OCI-LY1 (cell line): Measurements from ENCODE around the gene GNAS.

ENCODE experiments used
- H2AFZ ChIP-seq: fragments of 200-600 bp; sonication (generic), shearing (Covaris generic); 2 replicates; pipeline ENCODE4 v1.6.0; 2014; ENCODE audit warnings: antibody characterized with exemption, mild to moderate bottlenecking, low read length
- H3F3A ChIP-seq: fragments of 200-600 bp; sonication (generic), shearing (Covaris generic); 2 replicates; pipeline ENCODE4 v1.6.0; 2014; ENCODE audit warnings: mild to moderate bottlenecking, antibody characterized with exemption, low read length, moderate library complexity; ENCODE audit not compliant: insufficient read depth
- H3K27ac ChIP-seq: fragments of 200-600 bp; sonication (generic); 2 replicates; pipeline ENCODE4 v1.5.1; 2014; ENCODE audit warnings: low read length, mixed run types, mild to moderate bottlenecking, low read depth; ENCODE audit not compliant: poor library complexity, severe bottlenecking
- H3K27me3 ChIP-seq: fragments of 200-600 bp; sonication (generic); 2 replicates; pipeline ENCODE4 v1.6.0; 2014; ENCODE audit warnings: antibody characterized with exemption, mild to moderate bottlenecking, low read length, moderate library complexity; ENCODE audit not compliant: insufficient read depth
- H3K36me3 ChIP-seq: fragments of 200-600 bp; sonication (generic); 2 replicates; pipeline ENCODE4 v1.6.1; 2014; ENCODE audit warnings: mild to moderate bottlenecking, antibody characterized with exemption, low read length, moderate library complexity, mixed read lengths; ENCODE audit not compliant: insufficient read depth
- H3K4me1 ChIP-seq: fragments of 200-600 bp; sonication (generic); 2 replicates; pipeline ENCODE4 v1.5.1; 2014; ENCODE audit warnings: mild to moderate bottlenecking, low read length, moderate library complexity; ENCODE audit not compliant: insufficient read depth, severe bottlenecking
- H3K4me2 ChIP-seq: fragments of 200-600 bp; sonication (generic), shearing (Covaris generic); 2 replicates; pipeline ENCODE4 v1.6.1; 2014; ENCODE audit warnings: low read length
- H3K4me3 ChIP-seq: fragments of 200-600 bp; sonication (generic); 2 replicates; pipeline ENCODE4 v1.5.1; 2014; ENCODE audit warnings: low read length, low read depth, mild to moderate bottlenecking, mixed read lengths; ENCODE audit not compliant: poor library complexity, severe bottlenecking
- H3K79me2 ChIP-seq: fragments of 200-600 bp; shearing (Covaris generic); 2 replicates; pipeline ENCODE4 v1.6.1; 2016; ENCODE audit warnings: mixed run types, low read length, mixed read lengths; ENCODE audit not compliant: insufficient read depth
- H3K9ac ChIP-seq: fragments of 200-600 bp; sonication (generic), shearing (Covaris generic); 2 replicates; pipeline ENCODE4 v1.6.1; 2014; ENCODE audit warnings: mild to moderate bottlenecking, low read length, mixed read lengths
- H3K9me2 ChIP-seq: fragments of 200-600 bp; sonication (generic), shearing (Covaris generic); 2 replicates; pipeline ENCODE4 v1.6.1; 2014; ENCODE audit warnings: low read depth, mild to moderate bottlenecking, low read length, mixed read lengths
- H3K9me3 ChIP-seq: fragments of 200-600 bp; shearing (Covaris generic); 2 replicates; pipeline ENCODE4 v1.6.1; 2014; ENCODE audit warnings: low read length, mixed read lengths
- H4K20me1 ChIP-seq: fragments of 200-600 bp; sonication (generic), shearing (Covaris generic); 2 replicates; pipeline ENCODE4 v1.6.0; 2016; ENCODE audit warnings: mild to moderate bottlenecking, low read length; ENCODE audit not compliant: insufficient read depth
- CTCF ChIP-seq: fragments of 200-600 bp; sonication (generic), shearing (Covaris generic); IDR thresholded peaks from 2 replicates; pipeline ENCODE4 v1.5.1; 2017; ENCODE audit warnings: mild to moderate bottlenecking, antibody characterized with exemption, low read length, moderate library complexity, mixed read lengths
- EZH2 ChIP-seq: fragments of 200-600 bp; sonication (generic), shearing (Covaris generic); IDR thresholded peaks from 2 replicates; pipeline ENCODE4 v1.8.0; 2017; ENCODE audit warnings: borderline replicate concordance, mixed run types, mild to moderate bottlenecking, antibody characterized with exemption, low read length, moderate library complexity, mixed read lengths

Gene GNAS

DNA sequence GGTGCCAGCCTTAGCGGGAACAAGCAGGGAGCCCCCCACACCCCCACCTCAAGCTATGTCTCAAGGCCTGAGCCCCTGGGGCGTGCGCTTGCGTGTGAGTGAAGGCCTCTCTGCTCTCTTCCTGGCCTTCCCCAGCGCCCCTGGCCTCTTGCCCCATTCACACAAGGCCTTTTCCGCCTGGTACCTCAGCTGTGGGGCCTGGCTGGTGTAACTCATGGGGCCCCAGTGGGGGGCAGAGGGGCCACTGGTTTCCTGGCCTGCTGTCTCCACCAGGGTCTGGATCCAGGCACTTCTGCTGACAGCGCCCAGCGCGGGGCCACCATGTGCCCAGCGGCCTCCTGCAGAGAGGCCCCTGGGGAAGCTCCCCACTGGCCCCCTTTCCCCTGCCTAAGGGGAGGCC, 36.5 kb upstream of the GNAS start:
- Histone ChIP-seq H3K36me3 (peaks cover 4% of the 10 kb centered on the region; the same call in 1 of the 2 replicates), H3K27me3 (no peaks in the 10 kb centered on the region), H3K79me2 (no peaks in the 10 kb centered on the region), H3K9me3 (no peaks in the 10 kb centered on the region), H3F3A (no peaks in the 10 kb centered on the region), H2AFZ (no peak overlapping the region), H4K20me1 (no peaks in the 10 kb centered on the region), H3K9me2 (no peaks in the 10 kb centered on the region), H3K4me3 (no peak overlapping the region), H3K4me1 (no peaks in the 10 kb centered on the region), H3K27ac (no peak overlapping the region), H3K4me2 (no peak overlapping the region), H3K9ac (no peak overlapping the region)
- TF ChIP-seq EZH2 (no peak), CTCF (no peak)

GRCh38 chr20:58816957-58817651, 35.4 kb upstream of the GNAS start:
- Histone ChIP-seq H3K27me3 (no peaks in the 10 kb centered on the region), H4K20me1 (no peaks in the 10 kb centered on the region), H3K27ac (no peak overlapping the region), H3K9me2 (no peaks in the 10 kb centered on the region), H3K79me2 (no peaks in the 10 kb centered on the region), H3K4me1 (no peaks in the 10 kb centered on the region), H3F3A (no peaks in the 10 kb centered on the region), H3K9ac (no peak overlapping the region), H3K4me2 (no peak overlapping the region), H2AFZ (no peak overlapping the region), H3K36me3 (peaks cover 4% of the 10 kb centered on the region; the same call in 1 of the 2 replicates), H3K4me3 (no peak overlapping the region), H3K9me3 (no peaks in the 10 kb centered on the region)
- TF ChIP-seq CTCF (no peak), EZH2 (no peak)

- no peak overlapping the region for H3K27ac ChIP-seq
- no peak overlapping the region for H3K9ac ChIP-seq
- no peak overlapping the region for H3K4me3 ChIP-seq
- H3K27me3 ChIP-seq, result no peaks in the 10 kb centered on the region
- no peaks in the 10 kb centered on the region for H3F3A ChIP-seq
- no peak overlapping the region for H3K4me2 ChIP-seq
- H3K9me3 ChIP-seq, result no peaks in the 10 kb centered on the region
- no peak for TF ChIP-seq EZH2
- no peak overlapping the region for H2AFZ ChIP-seq
- H3K36me3 ChIP-seq, result peaks cover 4% of the 10 kb centered on the region; the same call in 1 of the 2 replicates
- no peaks in the 10 kb centered on the region for H3K79me2 ChIP-seq
- no peaks in the 10 kb centered on the region for H3K4me1 ChIP-seq
- H4K20me1 ChIP-seq, result no peaks in the 10 kb centered on the region
- H3K9me2 ChIP-seq, result no peaks in the 10 kb centered on the region
Measured at GRCh38 chr20:58817748-58818147, 34.8 kb upstream of the GNAS start.
